NCI-H82 treated with DMSO at 0.1 percent for 48 hours (cell line): ENCODE measurements around the gene COL8A1.

ENCODE experiments used
- DNase-seq: peaks from one replicate; lab custom pipeline; 2025; ENCODE audit not compliant: unreplicated experiment; lab: John Stamatoyannopoulos, UW

Gene COL8A1

DNA sequence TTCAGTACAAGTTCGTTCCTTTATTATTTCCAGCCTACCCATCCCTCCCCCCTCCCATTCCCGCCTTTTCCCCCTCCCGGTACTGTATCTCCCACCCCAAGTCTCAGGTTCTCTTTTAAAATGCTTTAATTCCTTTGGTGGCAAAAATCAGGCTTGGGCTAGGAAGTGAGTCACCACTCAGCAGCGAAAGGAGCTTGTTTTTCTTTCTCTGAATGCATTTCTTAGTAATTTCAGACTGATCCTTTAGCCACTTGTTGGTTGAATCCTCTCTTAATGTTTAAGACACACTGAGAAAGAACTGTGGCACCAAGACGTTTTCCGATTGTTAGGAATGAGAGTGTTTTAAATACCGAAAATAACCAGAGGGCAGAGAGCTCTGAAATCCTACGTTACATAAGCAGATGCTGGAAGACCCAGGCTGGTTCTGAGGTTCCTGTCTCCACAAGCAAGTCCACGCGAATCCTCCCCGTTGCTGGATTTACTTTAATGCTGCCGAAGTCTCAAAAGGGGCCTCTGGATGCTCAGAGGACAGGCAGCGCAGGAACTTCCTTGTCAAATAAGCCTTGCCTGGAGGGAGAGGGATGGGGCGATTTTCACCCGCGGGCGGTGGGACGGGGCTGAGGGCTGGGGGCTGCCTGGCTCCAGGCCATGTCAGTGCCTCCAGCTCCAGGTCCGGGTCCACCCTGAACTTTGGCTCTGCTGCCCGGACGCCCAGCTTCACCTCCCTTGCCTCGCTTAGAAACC is 854 bp upstream of the COL8A1 start:
- DNase-seq, result no peak

DNA sequence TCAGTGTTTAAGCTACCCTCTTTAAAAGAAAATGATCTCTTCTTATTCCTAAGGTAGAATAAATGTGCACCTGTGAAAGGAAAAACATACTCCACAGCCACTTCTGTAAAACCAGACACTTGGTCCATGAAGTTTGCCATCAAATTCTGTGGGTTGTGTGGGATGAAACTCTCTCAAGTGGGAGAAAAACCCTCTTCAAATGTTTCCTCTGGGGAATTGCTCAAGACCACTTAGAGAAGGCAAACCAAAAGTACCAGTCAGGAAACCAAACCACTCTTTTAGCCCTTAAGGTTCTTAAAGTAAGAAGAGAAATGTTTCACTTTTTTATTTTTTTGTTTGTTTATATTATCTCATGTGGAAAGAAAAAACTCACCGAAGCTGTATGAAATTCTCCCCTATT is 1.2 kb downstream of the COL8A1 start:
- no peak for DNase-seq

DNA sequence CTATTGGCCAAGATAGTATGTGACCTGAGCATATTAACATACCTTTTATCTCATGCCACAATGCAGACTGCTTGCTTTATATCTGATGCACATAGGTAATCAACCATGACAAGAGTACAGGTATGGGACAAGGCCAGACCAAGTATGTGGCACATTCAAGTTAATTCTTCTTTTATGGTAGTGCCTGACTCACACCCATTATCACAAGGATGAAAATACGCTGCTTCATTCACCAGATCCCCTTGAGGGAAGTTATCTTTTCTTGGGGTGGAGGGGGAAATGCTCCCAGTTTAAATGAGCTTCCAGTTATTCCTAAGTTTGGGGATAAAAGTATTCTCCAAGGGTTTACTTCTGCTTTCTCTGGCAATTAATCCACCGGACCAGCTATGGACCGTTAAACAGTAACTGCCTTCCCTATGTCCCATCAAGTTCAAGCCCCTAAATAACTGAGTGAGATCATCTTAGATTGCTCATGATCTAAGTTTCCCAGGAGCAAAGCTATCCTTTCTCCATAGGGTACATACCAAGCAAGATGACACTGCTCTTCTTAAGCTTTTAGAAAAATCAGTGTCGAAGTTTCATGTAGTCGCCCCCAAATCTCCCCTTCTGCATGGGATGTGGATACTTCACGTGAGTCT is 1.9 kb downstream of the COL8A1 start:
- no peak for DNase-seq

- DNase-seq, result no peak
These were observed 3.1 kb downstream of the COL8A1 start for GRCh38 chr3:99641480-99641879.

GRCh38 chr3:99641982-99642381 is 3.6 kb downstream of the COL8A1 start:
- DNase-seq, result no peak

DNA sequence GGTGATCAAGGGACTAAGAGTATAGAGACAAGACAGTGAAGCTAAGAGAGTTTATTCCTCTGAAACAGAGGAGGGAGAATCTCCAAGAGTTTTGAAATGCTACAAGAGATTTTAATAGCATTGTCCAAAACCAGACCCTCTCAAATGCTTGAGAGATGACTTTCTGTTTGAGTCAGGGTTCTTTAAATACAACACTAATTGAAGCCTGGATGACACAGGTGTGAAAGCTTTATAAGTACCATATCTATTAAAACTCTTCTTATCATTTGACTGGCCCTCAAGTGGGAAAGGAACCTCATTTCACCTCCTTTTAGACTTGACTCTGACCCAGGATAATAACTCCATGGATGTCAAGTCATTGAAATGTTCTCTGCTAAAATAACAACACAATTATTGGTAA is 5.6 kb downstream of the COL8A1 start:
- DNase-seq, result no peak

- no peak for DNase-seq
These were observed 6.4 kb downstream of the COL8A1 start for GRCh38 chr3:99644746-99645145.

DNA sequence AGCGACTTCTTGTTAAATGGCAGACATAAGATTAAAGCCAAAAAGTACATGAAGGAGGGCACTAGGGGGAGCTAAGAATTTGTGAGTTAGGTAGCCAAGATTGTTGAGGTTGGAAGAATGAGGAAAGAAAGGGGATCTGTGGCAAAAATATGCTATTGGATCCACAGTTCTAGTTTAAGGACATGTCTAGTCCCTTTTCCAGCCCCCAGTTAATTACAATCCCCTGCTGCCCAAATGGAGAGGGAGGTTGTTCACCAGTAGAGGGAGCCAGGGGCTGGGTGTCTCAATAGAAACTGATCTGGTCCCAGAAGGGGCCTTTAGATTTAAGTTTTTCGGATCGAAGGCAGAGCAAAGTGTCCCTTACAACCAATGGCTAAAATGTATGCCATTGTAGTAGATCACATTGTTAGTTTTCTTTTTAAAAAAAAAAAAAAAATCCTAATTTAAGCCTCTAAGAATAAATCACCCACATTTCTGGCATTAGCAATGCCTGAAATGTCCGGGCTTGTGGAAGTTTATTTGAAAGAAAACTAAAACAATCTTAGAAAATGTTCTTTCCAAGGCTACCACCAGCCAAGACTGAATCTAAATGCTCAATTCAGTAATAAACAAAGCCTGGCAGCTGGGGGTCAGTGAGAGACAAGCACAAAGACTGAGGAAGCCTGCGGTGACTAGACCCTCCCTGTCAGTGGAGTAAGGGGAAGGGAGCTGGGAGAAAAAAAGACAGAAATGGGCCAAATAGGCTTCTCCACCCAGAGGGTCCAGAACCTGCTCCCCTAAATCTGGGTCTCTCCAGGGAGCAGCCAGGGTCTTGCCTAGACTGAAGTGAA is 7.1 kb downstream of the COL8A1 start:
- DNase-seq, result no peak

DNA sequence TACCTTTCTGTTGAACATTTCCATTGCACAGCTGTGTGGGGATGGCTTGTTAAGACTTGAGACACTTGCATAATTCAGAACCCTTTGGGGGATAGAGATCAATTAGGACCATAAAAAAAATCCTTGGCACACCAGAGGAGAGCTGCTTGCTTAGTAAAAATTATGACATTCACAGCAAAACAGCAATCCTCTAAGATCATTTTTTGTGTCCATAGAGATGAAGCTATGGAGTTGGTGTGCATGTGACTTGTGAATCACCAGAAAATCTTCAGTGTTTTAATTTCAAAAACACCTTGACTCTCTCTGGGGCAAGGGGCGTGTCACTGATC is 7.7 kb downstream of the COL8A1 start:
- no peak for DNase-seq

- no peak for DNase-seq
These were observed 8.7 kb downstream of the COL8A1 start for GRCh38 chr3:99647081-99647480.

- no peak for DNase-seq
These were observed 9.7 kb downstream of the COL8A1 start for GRCh38 chr3:99648101-99648500.

DNA sequence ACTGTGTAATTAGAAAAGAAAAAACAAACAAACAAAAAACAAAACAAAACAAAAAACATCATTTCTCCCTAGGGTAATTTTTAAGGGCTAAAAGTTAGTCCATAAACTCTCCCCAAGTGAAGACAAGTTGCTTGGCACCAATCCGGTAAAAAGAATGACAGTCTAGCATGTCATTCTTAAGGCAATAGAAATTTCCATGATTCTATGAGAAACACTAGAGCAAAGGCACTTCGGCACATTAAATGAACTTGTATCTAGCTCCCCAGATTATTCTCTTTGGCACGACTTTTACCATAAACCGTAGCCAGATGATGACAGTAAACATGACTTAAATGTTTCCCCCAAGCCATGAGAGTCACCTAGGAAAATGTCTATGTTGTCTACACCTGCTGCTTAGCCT is 10.1 kb downstream of the COL8A1 start:
- DNase-seq, result no peak

DNA sequence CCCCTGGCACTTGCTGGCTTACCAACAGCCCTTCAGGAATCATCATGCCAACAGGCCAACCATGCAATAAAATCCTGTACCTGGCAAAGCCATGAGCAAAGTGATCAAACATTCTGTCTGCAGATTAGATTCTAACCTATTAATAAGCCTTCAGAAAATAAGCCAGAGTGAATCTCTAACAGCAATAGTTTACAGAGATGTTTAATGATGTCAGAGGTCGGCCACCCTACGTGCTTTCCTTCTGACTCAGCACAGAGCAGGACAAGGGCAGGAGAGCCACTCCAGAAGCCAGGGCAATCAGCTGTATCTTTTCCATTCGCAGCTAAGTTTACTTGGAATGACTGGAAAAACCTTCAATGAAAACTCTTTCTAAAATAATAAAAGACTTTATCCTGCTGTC is 13.1 kb downstream of the COL8A1 start:
- DNase-seq, result no peak

DNA sequence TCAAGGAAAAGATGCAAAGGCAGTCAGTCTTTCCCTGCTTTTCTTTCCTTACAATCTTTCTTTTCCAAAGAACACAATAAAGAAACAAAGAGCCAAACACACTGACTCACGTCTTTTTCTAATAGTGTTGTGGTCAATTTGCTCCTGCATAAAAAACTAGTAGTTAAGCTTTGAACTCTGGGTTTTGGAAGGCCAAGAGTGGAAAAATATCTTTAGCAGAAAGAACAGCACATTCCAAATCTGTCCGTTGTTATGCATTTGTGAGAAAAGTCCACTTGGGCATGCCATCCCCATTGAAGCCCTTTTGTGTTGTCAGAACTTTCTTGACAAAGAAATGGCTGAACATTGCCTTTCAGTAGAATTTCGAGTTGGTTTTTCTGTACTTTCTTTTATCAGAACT is 18.2 kb downstream of the COL8A1 start:
- no peak for DNase-seq

DNA sequence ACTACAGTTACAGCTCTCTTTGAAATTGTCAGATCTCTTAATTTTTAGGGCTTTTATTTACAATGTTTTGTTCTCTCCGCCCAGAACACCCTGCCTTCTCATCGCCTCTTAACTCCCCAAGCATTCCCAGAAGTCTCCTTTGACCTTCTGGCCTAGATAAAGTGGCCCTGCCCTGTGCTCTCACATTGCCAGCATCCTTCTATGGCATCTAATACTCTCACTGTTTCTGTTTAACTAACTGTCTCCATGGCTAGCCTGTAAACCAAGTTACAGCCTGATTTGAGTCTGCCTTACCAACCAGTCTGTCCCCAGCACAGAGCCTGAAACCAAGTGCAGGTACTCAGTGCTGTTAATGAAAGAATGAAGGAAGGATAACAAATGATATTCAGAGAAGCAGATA is 19.9 kb downstream of the COL8A1 start:
- DNase-seq, result no peak

GRCh38 chr3:99659032-99659431 is 20.6 kb downstream of the COL8A1 start:
- DNase-seq, result no peak

DNA sequence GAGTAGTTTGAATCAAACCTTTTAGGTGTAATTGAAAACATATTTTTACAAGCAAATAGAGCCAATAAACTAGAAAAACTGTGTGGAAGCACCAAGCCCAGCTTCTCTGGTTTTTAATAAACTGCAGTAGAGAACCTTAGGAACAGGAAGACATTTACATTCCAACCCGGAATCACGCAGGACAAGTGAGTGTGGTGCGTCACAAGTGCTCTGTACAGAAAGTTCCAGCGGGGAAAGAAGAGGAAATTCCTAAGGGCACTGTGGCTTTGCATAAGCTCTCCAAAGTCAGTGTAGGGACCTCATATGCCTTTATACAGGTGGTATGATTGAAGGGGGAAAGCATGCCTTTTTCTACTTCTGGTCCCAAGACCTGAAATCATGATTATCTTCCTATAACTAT is 21.6 kb downstream of the COL8A1 start:
- DNase-seq, result no peak

GRCh38 chr3:99662838-99663570 is 24.6 kb downstream of the COL8A1 start:
- no peak for DNase-seq

GRCh38 chr3:99663977-99664376 is 25.6 kb downstream of the COL8A1 start:
- DNase-seq, result no peak

DNA sequence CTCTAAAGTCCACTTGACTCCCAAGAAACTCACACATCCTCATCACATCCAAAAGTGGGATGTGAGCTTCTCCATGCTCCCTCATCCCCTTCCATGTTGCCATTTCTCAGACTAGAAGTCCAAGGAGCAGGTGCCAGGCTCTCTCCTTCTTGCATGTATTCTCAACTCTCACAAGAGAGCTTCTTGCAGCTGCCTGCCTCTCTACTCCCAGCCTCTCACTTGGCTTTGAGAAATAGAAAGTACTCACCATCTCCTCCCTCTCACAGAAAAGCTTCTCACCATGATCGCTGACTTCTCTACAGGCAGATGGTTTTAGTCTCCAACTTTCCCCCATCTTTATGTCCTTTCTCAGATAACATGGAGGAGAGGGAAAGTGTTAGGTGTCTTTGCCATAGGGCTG is 26.6 kb downstream of the COL8A1 start:
- DNase-seq, result no peak

DNA sequence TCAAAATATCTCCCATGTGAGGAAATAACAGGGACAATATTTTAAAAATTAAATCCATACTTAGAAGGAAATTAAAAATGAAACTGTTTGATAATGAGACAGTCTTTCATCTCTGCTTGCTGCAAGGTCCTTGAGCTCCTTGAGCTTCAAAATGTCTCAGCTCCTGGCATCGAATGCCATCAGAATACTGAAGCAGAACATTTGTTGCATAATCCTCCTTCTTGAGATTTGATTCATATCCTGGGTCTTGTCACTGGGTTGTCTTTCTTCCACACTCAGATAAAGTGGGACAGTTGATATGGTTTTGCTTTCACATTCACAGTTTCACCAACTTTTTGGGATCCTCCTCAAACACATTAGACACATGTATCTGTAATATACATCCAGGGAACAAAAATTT is 27.8 kb downstream of the COL8A1 start:
- DNase-seq, result no peak

DNA sequence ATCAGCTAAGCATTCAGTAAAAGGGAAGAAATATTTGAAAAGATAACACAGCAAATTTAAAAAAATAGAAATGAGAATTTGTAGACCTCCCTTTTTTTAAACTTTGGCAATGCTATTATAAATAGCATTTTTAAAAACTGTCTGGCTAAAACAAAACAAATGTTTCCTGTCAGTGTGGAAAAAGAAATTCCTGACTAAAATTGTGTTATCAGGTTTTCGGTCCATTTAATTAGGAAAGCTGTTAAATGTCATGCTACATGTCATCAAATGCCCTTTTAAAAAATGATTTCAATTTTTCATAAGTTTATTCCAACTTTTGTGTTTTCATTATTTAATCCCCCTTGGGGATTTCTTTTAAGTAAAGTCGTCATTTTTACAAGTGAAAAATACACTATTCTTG is 29.6 kb downstream of the COL8A1 start:
- no peak for DNase-seq
